ENCODE data around the gene RPL10A.

- no peak; the same call in 1 of the 2 replicates for TF ChIP-seq CTCF (conservative IDR thresholded peaks at IDR 0.05; ENCODE audit: low read length)
- TF ChIP-seq EZH2phosphoT487 (IDR thresholded peaks at IDR 0.05; ENCODE audit: borderline replicate concordance, low read depth, low read length), result no peak
Observed at GRCh38 chr6:35496036-35496840, 28.0 kb downstream of the RPL10A start.
